AG04449 (cell line): ENCODE data around the gene PTPN4.
"Not testable (repeated sequence)": the region's sequence is repeated elsewhere in the genome, so short reads cannot be mapped to it uniquely, and the experiment has no call there.

Source experiments
- CTCF ChIA-PET: fragments of 350-600 bp; formaldehyde crosslinking; extraction: SDS; loops from one replicate; lab custom pipeline; 2021; ENCODE audit warnings: antibody characterized with exemption; lab: Yijun Ruan, JAX
- POLR2A ChIA-PET: fragments of 400-600, 350-600 bp; formaldehyde crosslinking; extraction: SDS; loops from one replicate; lab custom pipeline; 2020; ENCODE audit warnings: antibody characterized with exemption, inconsistent platforms; lab: Yijun Ruan, JAX
- DNase-seq: peaks from one replicate; pipeline ENCODE4 v3.0.0-alpha.2; 2010; ENCODE audit warnings: low read depth, low spot score
- H3K4me3 ChIP-seq: 2 replicates; pipeline ENCODE4 v1.5.1; 2011; ENCODE audit warnings: low read depth, mild to moderate bottlenecking, control low read depth, low read length
- TF ChIP-seq, protein P1 (sequence below): IDR thresholded peaks from one replicate; pipeline ENCODE4 v1.5.1; 2011; ENCODE audit warnings: mild to moderate bottlenecking, moderate library complexity, low read length, control low read depth, inconsistent platforms; ENCODE audit not compliant: insufficient read depth; ENCODE audit errors: missing control alignments

The PTPN4 gene

DNA sequence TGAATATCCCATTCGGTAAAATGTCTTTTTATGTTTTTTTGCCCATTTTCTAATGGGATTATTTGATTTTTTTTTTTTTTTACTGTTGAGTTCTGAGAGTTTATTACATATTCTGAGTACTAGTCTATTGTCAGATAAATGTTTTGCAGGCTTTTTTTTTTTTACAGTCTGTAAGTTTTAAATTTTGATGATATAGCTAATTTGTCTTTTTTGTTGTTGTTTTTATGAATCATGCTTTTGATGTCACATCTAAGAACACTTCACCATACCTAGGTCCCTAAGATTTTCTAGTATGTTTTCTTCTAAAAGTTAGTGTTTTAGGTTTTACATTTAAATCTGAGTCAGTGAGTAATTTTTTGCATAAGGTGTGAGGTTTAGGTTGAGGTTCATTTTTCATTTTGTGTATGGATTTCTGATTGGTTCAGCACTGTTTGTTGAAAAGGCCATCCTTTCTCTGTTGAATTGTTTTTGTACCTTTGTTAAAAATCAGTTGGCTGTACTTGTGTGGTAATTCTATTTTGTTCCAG, 40.7 kb downstream of the PTPN4 start:
- POLR2A ChIA-PET, result no interaction called here
- DNase-seq, result no peak

DNA sequence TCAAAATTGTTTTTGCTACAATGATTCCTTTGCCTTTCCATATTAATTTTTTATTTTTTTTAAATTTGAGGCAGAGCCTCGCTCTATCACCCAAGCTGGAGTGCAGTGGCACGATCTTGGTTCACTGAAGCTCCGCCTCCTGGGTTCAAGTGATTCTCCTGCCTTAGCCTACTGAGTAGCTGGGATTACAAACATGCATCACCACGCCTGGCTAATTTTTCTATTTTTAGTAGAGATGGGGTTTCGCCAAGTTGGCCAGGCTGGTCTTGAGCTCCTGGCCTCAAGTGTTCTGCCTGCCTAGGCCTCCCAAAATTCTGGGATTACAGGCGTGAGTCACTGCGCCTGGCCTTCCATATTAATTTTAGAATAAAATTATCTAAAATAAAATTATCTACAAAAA, 41.3 kb downstream of the PTPN4 start:
- ChIA-PET POLR2A (no interaction called here), CTCF (no interaction called here)
- H3K4me3 ChIP-seq, result no peak overlapping the region
- no peak for DNase-seq
- TF ChIP-seq, protein P1, sequence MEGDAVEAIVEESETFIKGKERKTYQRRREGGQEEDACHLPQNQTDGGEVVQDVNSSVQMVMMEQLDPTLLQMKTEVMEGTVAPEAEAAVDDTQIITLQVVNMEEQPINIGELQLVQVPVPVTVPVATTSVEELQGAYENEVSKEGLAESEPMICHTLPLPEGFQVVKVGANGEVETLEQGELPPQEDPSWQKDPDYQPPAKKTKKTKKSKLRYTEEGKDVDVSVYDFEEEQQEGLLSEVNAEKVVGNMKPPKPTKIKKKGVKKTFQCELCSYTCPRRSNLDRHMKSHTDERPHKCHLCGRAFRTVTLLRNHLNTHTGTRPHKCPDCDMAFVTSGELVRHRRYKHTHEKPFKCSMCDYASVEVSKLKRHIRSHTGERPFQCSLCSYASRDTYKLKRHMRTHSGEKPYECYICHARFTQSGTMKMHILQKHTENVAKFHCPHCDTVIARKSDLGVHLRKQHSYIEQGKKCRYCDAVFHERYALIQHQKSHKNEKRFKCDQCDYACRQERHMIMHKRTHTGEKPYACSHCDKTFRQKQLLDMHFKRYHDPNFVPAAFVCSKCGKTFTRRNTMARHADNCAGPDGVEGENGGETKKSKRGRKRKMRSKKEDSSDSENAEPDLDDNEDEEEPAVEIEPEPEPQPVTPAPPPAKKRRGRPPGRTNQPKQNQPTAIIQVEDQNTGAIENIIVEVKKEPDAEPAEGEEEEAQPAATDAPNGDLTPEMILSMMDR, result no peak

More for the DNA sequence above, 40.7 kb downstream of the PTPN4 start:
- CTCF ChIA-PET, result no interaction called here
- no peak overlapping the region for H3K4me3 ChIP-seq
- TF ChIP-seq, protein P1, result no peak

DNA sequence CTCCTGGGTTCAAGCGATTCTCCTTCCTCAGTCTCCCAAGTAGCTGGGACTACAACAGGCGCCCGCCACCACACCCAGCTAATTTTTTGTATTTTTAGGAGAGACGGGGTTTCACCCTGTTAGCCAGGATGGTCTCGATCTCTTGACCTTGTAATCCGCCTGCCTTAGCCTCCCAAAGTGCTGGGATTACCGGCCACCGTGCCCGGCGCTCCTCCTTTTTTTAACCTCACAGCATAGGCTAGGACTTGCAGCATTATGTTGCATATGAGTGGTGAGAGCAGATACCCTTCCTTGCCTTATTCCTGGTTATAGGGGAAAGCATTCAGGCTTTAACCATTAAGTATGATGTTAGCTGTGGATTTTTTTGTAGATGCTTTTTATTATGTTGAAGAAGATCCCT, 42.3 kb downstream of the PTPN4 start:
- CTCF ChIA-PET, H3K4me3 ChIP-seq, POLR2A ChIA-PET, DNase-seq: not testable (repeated sequence)

DNA sequence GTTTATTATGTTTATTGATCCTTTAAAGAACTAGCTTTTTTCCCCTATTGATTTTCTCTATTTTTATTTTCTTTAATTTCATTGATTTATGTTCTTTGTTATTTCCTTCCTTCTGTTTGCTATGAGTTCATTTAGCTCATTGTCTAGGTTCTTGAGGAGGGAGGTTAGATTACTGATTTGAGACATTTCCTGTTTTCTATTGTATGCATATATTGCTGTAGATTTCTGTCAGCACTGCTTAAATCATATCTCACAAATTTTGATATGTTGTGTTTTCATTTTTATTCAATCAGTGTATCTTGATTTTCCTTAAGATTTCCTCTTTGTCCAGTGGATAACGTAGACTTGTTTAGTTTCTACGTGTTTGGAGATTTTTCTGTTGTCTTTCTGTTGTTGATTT, 43.4 kb downstream of the PTPN4 start:
- no peak for DNase-seq

DNA sequence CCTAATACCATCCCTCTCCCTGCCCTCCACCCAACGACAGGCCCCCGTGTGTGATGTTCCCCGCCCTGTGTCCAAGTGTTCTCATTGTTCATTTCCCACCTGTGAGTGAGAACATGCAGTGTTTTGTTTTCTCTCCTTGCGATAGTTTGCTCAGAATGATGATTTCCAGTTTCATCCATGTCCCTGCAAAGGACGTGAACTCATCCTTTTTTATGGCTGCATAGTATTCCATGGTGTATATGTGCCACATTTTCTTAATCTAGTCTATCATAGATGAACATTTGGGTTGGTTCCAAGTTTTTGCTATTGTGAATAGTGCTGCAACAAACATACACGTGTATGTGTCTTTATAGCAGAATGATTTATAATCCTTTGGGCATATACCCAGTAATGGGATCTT, 44.7 kb downstream of the PTPN4 start:
- H3K4me3 ChIP-seq, CTCF ChIA-PET, DNase-seq, POLR2A ChIA-PET: not testable (repeated sequence)

More for the DNA sequence above, 43.4 kb downstream of the PTPN4 start:
- CTCF ChIA-PET, result no interaction called here
- POLR2A ChIA-PET, result no interaction called here
- no peak overlapping the region for H3K4me3 ChIP-seq
- TF ChIP-seq, protein P1, result no peak

DNA sequence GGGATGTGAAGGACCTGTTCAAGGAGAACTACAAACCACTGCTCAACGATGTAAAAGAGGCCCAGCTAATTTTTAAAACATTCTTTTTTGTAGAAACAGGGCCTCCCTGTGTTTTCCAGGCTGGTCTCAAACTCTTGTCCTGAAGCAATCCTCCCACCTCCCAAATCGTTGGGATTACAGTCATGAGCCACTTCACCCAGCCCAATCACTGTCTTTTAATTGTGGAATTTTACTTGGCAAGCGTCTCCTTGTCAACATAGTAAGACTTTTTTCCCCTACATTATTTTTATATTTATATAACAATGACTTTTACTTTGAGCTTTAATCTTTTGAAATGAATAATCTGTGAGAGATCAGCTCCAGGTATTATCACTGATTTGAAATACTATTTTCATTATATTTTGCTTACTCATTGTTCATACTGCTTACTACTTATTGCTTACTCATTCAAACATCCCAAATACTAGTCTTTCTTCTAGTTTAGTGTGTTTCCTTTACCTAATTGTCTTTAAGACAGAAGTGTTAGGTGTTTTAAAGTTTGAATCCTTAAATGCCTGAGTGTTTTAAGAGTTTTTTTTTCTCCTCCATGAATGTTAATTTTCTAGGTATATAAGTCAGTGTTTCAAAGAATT, 48.9 kb downstream of the PTPN4 start:
- no peak overlapping the region for H3K4me3 ChIP-seq
- ChIA-PET CTCF (interaction anchor here (1.2 kb wide), 1 partner anchor 12 kb away, joined by 3 read pairs; no protein-coding TSS in a partner anchor), POLR2A (no interaction called here)
- TF ChIP-seq, protein P1, result no peak
- DNase-seq, result no peak

DNA sequence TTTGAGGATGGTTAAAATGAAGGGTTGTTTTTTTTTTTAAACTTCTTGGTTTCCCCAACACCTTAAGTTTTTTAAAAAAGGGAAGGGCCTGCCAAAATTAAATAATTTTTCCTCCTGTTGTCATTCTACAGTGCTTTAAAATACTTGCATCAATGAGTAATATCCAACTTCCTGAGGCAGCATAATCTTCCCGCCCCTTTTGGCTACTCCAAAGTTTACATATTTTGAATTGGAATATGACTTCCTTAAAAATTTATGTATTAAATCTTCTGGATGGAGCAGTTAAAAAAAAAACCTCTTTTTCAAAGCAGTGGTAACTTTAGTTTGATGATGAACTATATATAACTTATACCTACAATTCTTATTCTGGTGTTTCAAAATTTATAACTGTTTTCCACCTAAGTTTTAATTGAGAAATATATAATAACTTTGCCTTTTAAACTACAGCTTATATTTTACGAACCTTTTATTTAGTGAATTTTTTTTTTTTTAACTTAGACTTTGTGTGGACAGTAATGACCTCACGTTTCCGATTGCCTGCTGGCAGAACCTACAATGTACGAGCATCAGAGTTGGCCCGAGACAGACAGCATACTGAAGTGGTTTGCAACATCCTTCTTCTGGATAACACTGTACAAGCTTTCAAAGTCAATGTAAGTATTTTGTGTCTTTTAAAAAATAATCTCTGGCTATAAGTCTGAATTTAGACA, 49.8 kb downstream of the PTPN4 start:
- POLR2A ChIA-PET, result no interaction called here
- no peak overlapping the region for H3K4me3 ChIP-seq
- peak; percentile 7 for DNase-seq
- TF ChIP-seq, protein P1, result no peak
- CTCF ChIA-PET, result interaction anchor here (1.2 kb wide), 1 partner anchor 15 kb away, joined by 4 read pairs; no protein-coding TSS in a partner anchor
